Measurements from ENCODE around the gene SSRP1.

SSRP1 gene

GRCh38 chr11:57302489-57302888, 33.2 kb downstream of the SSRP1 start (continued):
- no peak for TF ChIP-seq ATF2 (tag by site-specific recombination; IDR thresholded peaks at IDR 0.05; ENCODE audit: low read depth)
- no peak for TF ChIP-seq ZNF830 (tag by site-specific recombination; IDR thresholded peaks at IDR 0.05; ENCODE audit: low read depth)
- no peak for TF ChIP-seq ZSCAN30 (tag by site-specific recombination; IDR thresholded peaks at IDR 0.05)
- no peak for TF ChIP-seq ZNF449 (tag by site-specific recombination; IDR thresholded peaks at IDR 0.05)
- TF ChIP-seq TRIM28 (IDR thresholded peaks at IDR 0.05; ENCODE audit: borderline replicate concordance, low read length): no peak

GRCh38 chr11:57301711-57302423, 33.8 kb downstream of the SSRP1 start:
- Histone ChIP-seq H3K9me3 (ENCODE audit: control insufficient read depth, insufficient read depth, low read depth, low read length) (no peaks in the 10 kb centered on the region), H3K27ac (ENCODE audit: extremely low read depth, low read depth, low read length) (no peak overlapping the region), H3K4me3 (ENCODE audit: low read depth, low read length) (no peak overlapping the region), H3K36me3 (ENCODE audit: control insufficient read depth in 2 of 2, insufficient read depth in 1 of 2, low read length in 2 of 2) (peaks cover 0 to 57% of the 10 kb centered on the region in 2 experiments; a peak in 2 of 3 replicates), H3K4me1 (ENCODE audit: control insufficient read depth, insufficient read depth, low read length) (no peaks in the 10 kb centered on the region)
- POLR2A ChIA-PET: no interaction called here
- CTCF ChIA-PET: no interaction called here
- TF ChIP-seq TRIM28 (IDR thresholded peaks at IDR 0.05; ENCODE audit: borderline replicate concordance, low read length) (no peak), ZNF768 (tag by site-specific recombination; IDR thresholded peaks at IDR 0.05) (no peak), YY1 (tag by site-specific recombination; IDR thresholded peaks at IDR 0.05) (no peak), ZNF292 (tag by site-specific recombination; IDR thresholded peaks at IDR 0.05; ENCODE audit: borderline replicate concordance, low read depth) (no peak), PRDM1 (tag by site-specific recombination; IDR thresholded peaks at IDR 0.05) (no peak), KLF8 (tag by site-specific recombination; IDR thresholded peaks at IDR 0.05) (no peak), PRDM2 (tag by site-specific recombination; IDR thresholded peaks at IDR 0.05; ENCODE audit: borderline replicate concordance) (no peak), CTCF (tag by site-specific recombination; IDR thresholded peaks at IDR 0.05) (no peak), ZNF354C (tag by site-specific recombination; IDR thresholded peaks at IDR 0.05; ENCODE audit: borderline replicate concordance, low read depth) (no peak), ZNF239 (tag by site-specific recombination; IDR thresholded peaks at IDR 0.05) (no peak), SP2 (tag by site-specific recombination; IDR thresholded peaks at IDR 0.05) (no peak), ZNF677 (tag by site-specific recombination; IDR thresholded peaks at IDR 0.05) (no peak), ZFP41 (tag by site-specific recombination; IDR thresholded peaks at IDR 0.05; ENCODE audit: borderline replicate concordance) (no peak), KLF17 (tag by site-specific recombination; IDR thresholded peaks at IDR 0.05) (no peak)

All from HEK293 (cell line).